Measurements from ENCODE around the gene OR9Q1.

OR9Q1 gene

DNA sequence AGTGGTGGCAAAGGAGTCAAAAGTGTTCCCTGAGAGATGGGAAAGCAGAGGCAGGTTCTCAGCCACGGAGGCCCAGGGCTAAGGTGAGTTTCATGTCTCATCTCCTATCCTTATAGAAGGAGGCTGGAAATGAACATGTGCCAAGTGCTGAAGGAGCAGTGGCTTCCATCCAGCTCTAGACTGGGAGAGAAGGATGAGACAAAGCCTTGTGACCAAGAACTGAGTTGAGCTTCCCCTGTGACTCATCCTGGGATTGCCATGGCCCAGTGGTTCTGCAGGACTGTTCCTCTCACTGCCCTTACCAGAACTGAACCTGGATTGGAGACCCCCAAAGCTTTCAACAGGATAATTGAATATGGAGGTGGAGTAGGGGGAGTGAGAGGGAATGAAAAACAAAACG is 16.7 kb upstream of the OR9Q1 start:
- no peaks in the 10 kb centered on the region for H3K9me3 ChIP-seq (ENCODE audit: insufficient read depth, low read length, severe bottlenecking)
- no peaks in the 10 kb centered on the region for H3K27me3 ChIP-seq (ENCODE audit: insufficient read depth, low read length, poor library complexity)
- DNase-seq, result no peak
- H3K9ac ChIP-seq (ENCODE audit: low read depth, low read length), result no peak overlapping the region
- TF ChIP-seq, protein P1, sequence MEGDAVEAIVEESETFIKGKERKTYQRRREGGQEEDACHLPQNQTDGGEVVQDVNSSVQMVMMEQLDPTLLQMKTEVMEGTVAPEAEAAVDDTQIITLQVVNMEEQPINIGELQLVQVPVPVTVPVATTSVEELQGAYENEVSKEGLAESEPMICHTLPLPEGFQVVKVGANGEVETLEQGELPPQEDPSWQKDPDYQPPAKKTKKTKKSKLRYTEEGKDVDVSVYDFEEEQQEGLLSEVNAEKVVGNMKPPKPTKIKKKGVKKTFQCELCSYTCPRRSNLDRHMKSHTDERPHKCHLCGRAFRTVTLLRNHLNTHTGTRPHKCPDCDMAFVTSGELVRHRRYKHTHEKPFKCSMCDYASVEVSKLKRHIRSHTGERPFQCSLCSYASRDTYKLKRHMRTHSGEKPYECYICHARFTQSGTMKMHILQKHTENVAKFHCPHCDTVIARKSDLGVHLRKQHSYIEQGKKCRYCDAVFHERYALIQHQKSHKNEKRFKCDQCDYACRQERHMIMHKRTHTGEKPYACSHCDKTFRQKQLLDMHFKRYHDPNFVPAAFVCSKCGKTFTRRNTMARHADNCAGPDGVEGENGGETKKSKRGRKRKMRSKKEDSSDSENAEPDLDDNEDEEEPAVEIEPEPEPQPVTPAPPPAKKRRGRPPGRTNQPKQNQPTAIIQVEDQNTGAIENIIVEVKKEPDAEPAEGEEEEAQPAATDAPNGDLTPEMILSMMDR (IDR thresholded peaks at IDR 0.05; ENCODE audit: borderline replicate concordance, extremely low read depth, low read length, poor library complexity, severe bottlenecking), result no peak
- no peak for TF ChIP-seq EZH2 (IDR thresholded peaks at IDR 0.05; ENCODE audit: borderline replicate concordance, low read depth, low read length, severe bottlenecking)
- no peak overlapping the region for H2AFZ ChIP-seq (ENCODE audit: low read depth, low read length)
- H3K79me2 ChIP-seq (ENCODE audit: insufficient read depth, low read length), result no peaks in the 10 kb centered on the region
- no peaks in the 10 kb centered on the region for H4K20me1 ChIP-seq (ENCODE audit: insufficient read depth, low read length)
- H3K36me3 ChIP-seq (ENCODE audit: insufficient read depth, low read length), result no peaks in the 10 kb centered on the region
- no peak overlapping the region for H3K4me2 ChIP-seq (ENCODE audit: insufficient read depth, low read length)
- H3K4me3 ChIP-seq (ENCODE audit: low read depth in 1 of 2, low read length in 2 of 2), result no peak overlapping the region
- H3K27ac ChIP-seq (ENCODE audit: low read length), result no peak overlapping the region
- no peak for ATAC-seq (ENCODE audit: insufficient read depth, low read depth)
- no peaks in the 10 kb centered on the region for H3K4me1 ChIP-seq (ENCODE audit: insufficient read depth, low read length)

DNA sequence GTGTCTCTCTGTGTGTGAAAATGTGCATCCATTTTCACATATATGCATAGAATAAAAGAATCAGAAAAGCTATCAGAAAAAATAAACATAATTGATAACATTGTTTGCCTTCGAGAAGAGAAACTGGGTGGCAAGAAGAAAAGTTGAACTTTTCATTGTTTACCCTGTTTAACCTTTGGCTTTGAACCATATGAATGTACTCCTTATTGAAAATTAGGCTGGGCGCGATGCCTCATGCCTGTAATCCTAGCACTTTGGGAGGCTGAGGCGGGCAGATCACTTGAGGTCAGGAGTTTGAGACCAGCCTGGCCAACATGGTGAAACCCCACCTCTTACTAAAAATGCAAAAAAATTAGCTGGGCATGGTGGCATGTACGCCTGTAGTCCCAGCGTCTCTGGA is 11.9 kb upstream of the OR9Q1 start:
- DNase-seq (no peak), ATAC-seq (ENCODE audit: insufficient read depth, low read depth) (no peak)
- Histone ChIP-seq H3K36me3 (ENCODE audit: insufficient read depth, low read length) (no peaks in the 10 kb centered on the region), H3K9ac (ENCODE audit: low read depth, low read length) (no peak overlapping the region), H4K20me1 (ENCODE audit: insufficient read depth, low read length) (no peaks in the 10 kb centered on the region), H3K79me2 (ENCODE audit: insufficient read depth, low read length) (no peaks in the 10 kb centered on the region), H2AFZ (ENCODE audit: low read depth, low read length) (no peak overlapping the region), H3K27me3 (ENCODE audit: insufficient read depth, low read length, poor library complexity) (no peaks in the 10 kb centered on the region), H3K4me3 (ENCODE audit: low read depth in 1 of 2, low read length in 2 of 2) (no peak overlapping the region), H3K27ac (ENCODE audit: low read length) (no peak overlapping the region), H3K4me1 (ENCODE audit: insufficient read depth, low read length) (no peaks in the 10 kb centered on the region), H3K9me3 (ENCODE audit: insufficient read depth, low read length, severe bottlenecking) (no peaks in the 10 kb centered on the region), H3K4me2 (ENCODE audit: insufficient read depth, low read length) (no peak overlapping the region)
- TF ChIP-seq, protein P1 (IDR thresholded peaks at IDR 0.05; ENCODE audit: borderline replicate concordance, extremely low read depth, low read length, poor library complexity, severe bottlenecking), result no peak
- no peak for TF ChIP-seq EZH2 (IDR thresholded peaks at IDR 0.05; ENCODE audit: borderline replicate concordance, low read depth, low read length, severe bottlenecking)

DNA sequence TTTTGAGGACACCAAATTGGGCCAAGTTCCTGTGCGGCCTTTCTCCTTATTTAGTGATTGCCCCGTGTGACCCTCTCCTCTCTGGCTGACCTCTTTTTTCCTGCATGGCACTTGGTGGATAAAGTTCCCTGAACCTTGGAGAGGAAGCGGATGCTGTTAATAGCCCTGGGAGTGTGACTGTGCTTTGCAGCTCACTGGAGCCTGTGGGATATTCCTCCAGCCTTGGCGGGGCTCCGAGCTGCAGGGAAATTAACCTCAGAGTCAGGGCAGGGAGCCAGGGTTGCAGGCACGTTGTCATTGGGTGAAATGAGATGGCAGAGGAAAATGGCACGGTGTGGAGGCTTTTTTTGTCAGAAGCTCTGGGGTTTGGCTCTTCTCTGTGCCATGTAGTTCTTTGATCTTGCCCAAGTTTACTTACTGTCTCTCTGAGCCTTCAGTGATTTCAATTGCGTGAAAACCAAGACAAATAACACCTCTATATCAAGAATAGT is 965 bp downstream of the OR9Q1 start:
- peaks cover 3% of the 10 kb centered on the region for H3K27me3 ChIP-seq (ENCODE audit: insufficient read depth, low read length, poor library complexity)
- H3K4me1 ChIP-seq (ENCODE audit: insufficient read depth, low read length), result no peaks in the 10 kb centered on the region
- no peaks in the 10 kb centered on the region for H3K79me2 ChIP-seq (ENCODE audit: insufficient read depth, low read length)
- no peak overlapping the region for H3K4me3 ChIP-seq (ENCODE audit: low read depth in 1 of 2, low read length in 2 of 2)
- H3K9ac ChIP-seq (ENCODE audit: low read depth, low read length), result no peak overlapping the region
- H4K20me1 ChIP-seq (ENCODE audit: insufficient read depth, low read length), result no peaks in the 10 kb centered on the region
- no peak overlapping the region for H3K27ac ChIP-seq (ENCODE audit: low read length)
- ATAC-seq (ENCODE audit: insufficient read depth, low read depth) (no peak), DNase-seq (no peak)
- H3K4me2 ChIP-seq (ENCODE audit: insufficient read depth, low read length), result no peak overlapping the region
- no peaks in the 10 kb centered on the region for H3K9me3 ChIP-seq (ENCODE audit: insufficient read depth, low read length, severe bottlenecking)
- H3K36me3 ChIP-seq (ENCODE audit: insufficient read depth, low read length), result no peaks in the 10 kb centered on the region
- H2AFZ ChIP-seq (ENCODE audit: low read depth, low read length), result no peak overlapping the region
- TF ChIP-seq, protein P1 (IDR thresholded peaks at IDR 0.05; ENCODE audit: borderline replicate concordance, extremely low read depth, low read length, poor library complexity, severe bottlenecking), result no peak
- no peak for TF ChIP-seq EZH2 (IDR thresholded peaks at IDR 0.05; ENCODE audit: borderline replicate concordance, low read depth, low read length, severe bottlenecking)

DNA sequence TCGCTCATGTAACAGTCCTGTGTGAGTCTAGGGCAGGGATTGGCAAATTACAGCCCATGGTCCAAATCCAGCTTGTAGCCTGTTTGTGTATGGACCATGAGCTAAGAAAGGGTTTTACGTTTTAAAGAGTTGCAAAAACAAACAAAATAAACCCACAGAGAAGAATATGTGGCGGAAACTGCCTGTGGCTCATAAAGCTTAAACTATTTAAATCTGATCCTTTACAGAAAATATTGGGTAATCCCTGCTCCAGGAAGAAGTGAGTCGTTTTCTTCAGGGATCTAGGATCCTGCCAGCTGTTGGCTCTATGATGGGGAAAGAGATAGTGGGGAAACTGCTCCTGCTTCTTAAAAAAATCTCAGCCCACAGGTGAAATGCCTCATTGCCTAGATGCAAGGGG is 3.7 kb downstream of the OR9Q1 start:
- no peaks in the 10 kb centered on the region for H3K9me3 ChIP-seq (ENCODE audit: insufficient read depth, low read length, severe bottlenecking)
- no peak overlapping the region for H3K9ac ChIP-seq (ENCODE audit: low read depth, low read length)
- no peaks in the 10 kb centered on the region for H4K20me1 ChIP-seq (ENCODE audit: insufficient read depth, low read length)
- no peak overlapping the region for H3K4me3 ChIP-seq (ENCODE audit: low read depth in 1 of 2, low read length in 2 of 2)
- no peaks in the 10 kb centered on the region for H3K4me1 ChIP-seq (ENCODE audit: insufficient read depth, low read length)
- H2AFZ ChIP-seq (ENCODE audit: low read depth, low read length), result no peak overlapping the region
- H3K36me3 ChIP-seq (ENCODE audit: insufficient read depth, low read length), result no peaks in the 10 kb centered on the region
- no peaks in the 10 kb centered on the region for H3K79me2 ChIP-seq (ENCODE audit: insufficient read depth, low read length)
- DNase-seq, result no peak
- peaks cover 3% of the 10 kb centered on the region for H3K27me3 ChIP-seq (ENCODE audit: insufficient read depth, low read length, poor library complexity)
- TF ChIP-seq EZH2 (IDR thresholded peaks at IDR 0.05; ENCODE audit: borderline replicate concordance, low read depth, low read length, severe bottlenecking), result no peak
- TF ChIP-seq, protein P1 (IDR thresholded peaks at IDR 0.05; ENCODE audit: borderline replicate concordance, extremely low read depth, low read length, poor library complexity, severe bottlenecking), result no peak
- H3K4me2 ChIP-seq (ENCODE audit: insufficient read depth, low read length), result no peak overlapping the region
- ATAC-seq (ENCODE audit: insufficient read depth, low read depth), result no peak
- no peak overlapping the region for H3K27ac ChIP-seq (ENCODE audit: low read length)

Measured in DND-41 (cell line).